GM18511 (cell line): ENCODE measurements around the gene FHDC1.

Experiments
- ATAC-seq: cut with Tn5 transposase; IDR thresholded peaks from one replicate; pipeline ENCODE4 v1.9.1; 2021; ENCODE audit warnings: mild to moderate bottlenecking, moderate library complexity; ENCODE audit not compliant: unreplicated experiment

FHDC1 gene

DNA sequence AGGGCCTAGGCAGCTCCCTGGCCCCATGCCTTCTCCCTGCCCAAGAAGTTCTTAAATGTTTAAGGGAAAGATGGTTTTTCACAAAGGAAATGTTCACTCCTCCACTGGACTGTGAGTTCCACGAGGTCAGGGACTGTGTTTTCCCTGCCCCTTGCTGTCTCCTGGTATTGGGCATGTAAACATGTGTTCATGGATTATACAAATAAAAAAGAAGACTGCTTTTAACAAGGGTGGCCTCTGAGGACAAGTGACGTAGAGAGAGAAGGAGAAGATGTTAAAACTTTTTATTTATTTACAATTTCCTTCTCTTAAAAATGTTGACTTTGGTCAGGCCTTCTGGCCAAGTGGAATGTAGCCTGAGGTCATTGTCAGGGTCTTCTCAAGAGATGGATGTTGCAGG, 66.0 kb downstream of the FHDC1 start:
- no peak for ATAC-seq

DNA sequence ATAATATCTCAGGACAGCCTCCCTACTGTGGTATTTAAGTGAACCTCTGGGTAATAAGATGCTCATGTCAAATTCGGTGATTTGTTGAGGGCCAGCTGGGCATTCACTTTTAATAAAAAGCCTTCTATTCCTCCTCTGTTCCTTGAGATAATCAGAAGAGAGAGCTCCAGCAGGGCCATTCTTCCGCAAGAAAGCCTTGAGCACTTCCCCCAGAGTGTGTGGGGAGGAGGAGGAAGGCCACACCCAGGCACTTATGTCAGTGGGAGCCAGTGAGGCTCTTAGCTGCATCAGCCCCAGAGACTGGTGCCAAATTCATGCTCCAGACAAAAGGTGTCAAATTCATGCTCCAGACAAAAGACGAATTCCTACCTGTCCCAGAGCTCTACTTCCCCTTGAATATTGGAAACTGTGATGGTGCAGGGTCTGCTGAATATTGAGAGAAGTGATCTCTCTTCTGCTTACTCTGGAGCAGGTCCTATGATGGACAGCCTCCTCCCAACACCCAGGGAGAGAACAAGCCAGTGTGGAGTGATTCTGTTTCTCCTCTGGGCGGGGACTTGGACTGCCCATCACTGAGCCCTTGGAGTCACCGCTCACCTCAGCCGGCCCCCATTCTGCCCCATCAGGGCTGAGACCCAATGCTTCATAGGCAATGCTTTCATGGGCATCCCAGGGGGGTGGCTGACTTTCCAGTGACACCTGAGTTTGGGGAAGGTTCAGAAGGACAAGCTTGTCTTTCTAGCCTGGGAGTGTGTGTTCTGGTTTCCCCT, 68.1 kb downstream of the FHDC1 start:
- ATAC-seq = no peak

DNA sequence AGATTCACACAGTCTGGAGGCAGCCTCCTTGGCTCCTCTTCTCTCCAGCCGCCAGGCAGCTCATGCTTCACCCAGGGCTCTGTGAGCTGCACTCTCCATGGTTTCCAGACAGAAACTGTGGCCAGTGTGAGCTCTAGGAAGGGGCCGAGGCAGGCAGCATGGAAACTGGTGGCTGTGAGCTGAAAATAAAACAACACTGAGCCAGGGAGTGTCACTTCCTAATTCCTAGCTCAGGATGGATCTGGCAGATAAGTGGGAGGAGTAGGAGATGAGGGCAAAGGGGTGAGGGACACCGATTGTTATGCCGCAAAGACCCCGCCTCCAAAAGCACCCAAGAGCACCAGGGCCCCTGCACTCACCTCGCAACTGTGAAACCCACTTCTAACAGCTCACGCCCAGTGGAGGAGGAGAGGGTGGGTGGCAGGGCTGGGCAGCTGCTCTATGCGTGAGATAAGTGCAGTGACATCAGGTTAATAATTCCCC, 69.8 kb downstream of the FHDC1 start:
- no peak for ATAC-seq

DNA sequence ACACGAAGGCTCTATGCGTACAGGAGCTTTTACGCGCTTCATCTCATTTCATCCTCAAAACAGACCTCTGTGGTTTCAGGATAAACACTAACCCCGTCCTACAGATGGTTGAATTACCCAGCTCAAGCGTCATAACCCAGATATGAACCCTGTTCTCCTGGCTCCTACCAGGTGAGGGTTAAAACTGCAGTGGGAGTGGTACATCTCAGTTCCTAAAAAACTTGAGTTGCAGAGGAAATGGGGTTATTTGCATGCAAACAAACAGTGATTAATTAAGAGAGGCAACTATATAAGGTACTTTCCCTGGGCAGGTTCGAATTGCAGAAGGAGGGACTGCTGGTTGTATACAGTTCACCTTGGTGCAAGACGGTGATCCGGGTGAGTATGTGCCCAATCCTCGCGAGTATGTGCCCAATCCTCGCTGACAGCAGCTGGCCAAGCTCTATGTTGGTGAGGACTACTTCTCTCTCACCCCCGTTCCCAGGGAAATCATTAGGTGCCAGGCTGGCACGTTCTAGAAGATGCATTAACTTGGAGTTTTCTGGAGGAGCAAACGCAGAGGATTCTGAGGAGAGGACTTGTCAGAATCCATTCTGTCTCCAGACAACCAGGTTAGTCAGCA, 72.6 kb downstream of the FHDC1 start:
- ATAC-seq = peak; percentile 65

DNA sequence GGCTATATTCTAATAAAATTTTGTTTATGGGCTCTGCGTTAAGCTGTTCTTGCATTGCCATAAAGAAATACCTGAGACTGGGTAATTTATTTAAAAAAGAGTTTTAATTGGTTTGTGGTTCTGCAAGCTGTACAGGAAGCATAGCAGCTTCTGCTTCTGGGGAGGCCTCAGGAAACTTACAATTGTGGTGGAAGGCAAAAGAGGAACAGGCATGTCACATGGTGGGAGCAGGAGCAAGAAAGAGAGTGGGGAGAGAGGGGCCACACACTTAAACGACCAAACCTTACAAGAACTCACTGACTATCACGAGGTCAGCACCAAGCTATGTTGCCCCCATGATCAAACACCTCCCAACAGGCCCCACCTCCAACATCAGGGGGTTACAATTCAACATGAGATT, 74.0 kb downstream of the FHDC1 start:
- ATAC-seq = no peak

DNA sequence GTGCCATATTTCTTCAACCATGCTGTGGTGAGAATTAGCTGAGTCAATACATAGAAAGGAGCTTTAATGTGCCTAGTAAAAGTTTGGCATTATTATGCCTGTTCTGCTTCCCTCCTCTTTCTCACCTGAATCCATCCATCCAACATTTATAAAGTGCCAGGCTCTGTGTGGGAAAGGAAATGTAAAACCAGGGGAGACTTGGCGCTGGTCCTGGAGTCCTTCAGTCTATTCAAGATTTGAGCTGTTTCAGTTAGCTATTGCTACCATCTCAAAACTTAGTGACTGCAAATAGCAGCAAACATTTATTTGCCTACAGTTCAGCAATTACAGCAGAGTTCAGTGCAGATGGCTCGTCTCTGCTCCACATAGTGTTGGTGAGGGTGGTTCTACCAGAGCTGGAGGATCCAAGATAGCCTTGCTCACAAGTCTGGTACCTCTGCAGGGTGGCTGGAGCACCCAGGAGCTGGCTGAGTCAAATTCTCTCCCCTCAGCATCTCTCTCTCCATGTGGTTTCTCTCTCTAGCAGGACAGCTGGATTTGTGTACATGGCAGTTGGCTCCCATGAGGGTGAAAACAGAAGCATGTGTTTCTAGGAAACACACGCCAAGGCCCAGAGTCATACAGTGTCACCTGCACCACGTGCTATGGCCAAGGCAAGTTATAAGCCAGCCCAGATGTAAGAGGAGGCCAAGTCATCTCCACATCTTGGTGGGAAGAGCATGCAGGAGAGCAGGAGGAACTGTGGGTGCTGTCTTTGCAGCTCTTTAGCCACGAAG, 77.3 kb downstream of the FHDC1 start:
- no peak for ATAC-seq

DNA sequence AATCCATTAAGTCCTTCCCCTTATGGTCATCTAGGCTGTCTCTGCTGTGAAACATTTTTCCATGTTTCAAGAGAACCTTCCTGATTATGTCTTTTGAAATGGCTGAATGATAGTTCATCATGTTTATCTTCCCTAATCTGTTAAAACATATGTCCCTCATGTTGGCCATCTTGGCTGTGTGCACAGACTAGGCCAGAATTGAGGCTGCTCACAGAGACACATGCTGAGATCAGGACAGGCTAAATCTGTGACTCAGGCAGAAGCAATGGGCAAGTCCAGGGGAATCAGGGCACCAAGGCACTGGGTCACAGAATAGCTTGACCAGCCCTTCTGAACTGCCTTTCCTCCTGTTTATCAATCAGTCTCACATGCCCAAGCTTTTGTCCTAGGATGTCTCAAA, 78.3 kb downstream of the FHDC1 start:
- no peak for ATAC-seq

DNA sequence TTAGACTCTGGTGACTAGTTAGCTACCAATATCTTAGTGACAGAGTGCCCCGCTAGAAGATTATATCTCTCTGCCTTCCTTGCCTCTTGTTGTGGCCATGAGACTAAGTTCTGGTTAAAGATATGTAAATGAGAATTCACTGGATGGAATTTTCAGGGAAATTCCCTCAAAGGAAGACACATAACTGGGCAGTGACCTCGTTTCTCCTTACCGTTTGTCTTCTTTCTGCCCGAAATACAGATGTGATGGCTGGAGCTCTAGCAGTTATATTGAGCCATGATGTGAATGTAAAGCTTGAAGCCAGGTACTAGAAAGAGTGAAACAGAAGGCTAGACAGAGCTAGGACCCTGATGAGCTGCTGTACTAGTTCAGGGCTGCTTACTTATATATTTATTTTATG, 80.5 kb downstream of the FHDC1 start:
- ATAC-seq = no peak

DNA sequence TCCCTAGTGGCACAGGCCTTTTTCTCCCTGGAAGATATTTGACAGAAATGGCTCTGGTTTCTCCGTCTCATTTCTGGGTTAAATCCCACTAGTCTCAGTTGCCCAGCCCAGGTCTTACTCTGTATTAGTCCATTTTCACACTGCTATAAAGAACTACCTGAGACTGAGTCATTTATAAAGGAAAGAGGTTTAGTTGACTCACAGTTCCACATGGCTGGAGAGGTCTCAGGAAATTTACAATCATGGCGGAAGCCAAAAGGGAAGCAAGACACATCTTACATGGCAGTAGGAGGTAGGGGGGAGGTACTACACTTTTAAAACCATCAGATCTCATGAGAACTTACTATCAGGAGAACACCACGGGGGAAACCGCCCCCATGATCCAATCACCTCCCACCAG, 81.9 kb downstream of the FHDC1 start:
- ATAC-seq = no peak

DNA sequence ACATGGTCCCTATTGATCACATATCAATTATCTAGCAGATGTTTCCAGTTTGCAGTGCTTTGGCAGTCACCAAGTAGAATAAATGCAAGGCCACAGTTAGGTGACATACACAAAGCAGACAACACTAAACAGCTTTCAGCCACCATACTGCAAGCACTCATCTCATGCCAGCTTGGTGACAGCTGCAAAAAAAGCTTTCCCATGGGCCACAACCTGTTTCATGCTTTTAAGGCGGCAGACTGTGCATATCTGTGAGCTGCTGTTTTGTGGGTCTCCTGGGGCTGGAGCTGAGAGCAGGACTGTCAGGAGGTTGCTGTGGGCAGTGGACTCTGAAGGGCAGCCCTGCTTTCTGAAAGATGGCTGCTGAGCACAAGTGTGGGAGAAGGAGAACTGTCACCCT, 82.6 kb downstream of the FHDC1 start:
- ATAC-seq = no peak

DNA sequence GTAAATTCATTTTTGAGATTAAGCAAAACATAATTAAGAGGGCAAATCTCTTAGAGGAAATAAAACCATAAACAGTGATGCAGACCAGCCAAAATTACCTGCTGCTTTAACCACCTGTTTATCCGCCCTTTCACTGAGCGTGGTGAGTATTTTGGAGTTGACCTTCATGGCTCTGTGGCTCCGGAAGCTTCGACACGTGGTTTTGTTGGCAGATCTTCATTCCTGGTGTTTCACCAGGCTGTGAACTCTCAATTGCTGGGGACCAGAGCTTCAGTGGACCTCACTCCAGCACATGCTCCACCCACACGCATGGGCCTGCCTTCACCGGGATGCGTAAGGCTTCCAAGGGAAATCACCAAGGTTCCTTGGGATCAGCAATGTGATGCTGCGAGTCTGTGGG, 83.8 kb downstream of the FHDC1 start:
- no peak for ATAC-seq

DNA sequence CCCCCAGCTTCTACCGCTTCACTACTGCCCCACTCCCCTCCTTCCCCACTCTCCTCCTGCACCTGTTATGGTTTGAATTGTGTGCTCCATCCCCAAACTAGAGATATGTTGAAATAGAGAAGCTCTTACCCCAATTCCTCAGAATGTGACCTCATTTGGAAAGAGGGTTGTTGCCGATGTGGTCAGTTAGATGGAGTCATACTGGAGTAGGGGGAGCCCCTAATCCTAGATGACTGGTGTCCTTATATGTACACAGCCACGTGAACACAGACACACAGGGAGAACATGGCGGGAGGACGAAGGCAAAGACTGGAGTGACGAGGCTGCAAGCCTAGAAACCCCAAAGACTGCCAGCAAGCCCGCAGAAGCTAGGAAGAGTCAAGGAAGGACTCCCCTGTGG, 84.3 kb downstream of the FHDC1 start:
- ATAC-seq = no peak

DNA sequence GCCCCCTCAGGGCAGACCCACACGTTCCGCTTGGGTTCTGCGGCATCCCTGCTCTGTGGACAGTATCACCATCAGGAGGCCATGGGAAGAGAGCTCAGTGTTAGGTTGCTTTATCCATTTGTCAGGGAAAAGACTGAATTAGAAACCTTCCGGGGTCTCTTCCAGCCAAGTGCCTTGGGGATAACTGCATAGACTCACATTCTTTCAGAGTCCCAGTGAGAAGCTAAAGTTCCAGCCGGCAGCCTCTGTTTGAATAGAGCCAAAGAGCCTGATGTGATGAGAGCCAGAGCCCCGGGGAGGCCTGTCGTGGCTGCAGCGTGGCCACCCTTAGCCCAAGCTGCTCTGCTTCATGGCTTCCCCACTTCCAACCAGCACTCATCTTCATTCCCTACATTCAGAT, 85.2 kb downstream of the FHDC1 start:
- ATAC-seq = no peak

DNA sequence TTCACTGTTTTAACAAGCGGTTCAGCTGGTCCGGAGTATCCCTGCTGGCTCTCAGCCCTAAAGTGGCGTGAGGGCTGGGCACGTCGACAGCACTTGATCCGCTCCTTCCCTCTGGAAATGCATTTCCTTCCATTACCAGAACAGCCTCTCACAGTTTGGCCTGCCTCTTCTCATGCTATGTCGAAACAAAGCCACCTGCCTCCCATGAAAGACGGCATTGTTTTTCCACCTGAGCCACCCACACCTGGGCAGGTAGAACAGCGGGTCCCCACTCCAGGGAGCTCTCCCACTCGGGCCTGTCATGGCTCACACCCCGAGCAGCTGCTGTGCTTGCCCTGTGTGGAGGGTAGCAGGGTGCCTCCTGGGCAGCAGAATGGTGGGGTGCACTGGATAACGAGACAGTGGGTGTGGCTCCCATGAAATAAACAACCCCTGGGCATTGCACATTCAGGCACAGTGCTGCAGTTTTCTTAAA, 86.2 kb downstream of the FHDC1 start:
- no peak for ATAC-seq

DNA sequence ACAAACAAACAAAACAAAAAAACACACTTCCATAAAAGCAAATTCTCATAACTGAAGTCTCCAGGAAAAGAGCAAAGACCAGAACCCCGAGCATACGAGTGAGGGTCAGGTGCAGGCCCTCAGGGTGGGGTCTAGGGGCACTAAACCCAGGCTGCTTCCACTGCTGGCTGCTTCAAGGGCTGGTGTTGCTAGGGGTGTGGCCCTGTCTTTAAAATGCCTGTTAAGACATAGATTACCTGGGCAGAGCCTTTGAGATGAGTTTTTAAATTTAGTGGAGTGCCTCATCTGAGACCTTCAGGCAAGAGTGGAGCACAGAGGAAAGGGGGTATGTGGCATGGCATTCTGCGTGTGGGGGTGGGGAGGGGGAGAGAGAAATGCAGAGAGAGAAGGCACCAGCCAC, 87.0 kb downstream of the FHDC1 start:
- no peak for ATAC-seq

DNA sequence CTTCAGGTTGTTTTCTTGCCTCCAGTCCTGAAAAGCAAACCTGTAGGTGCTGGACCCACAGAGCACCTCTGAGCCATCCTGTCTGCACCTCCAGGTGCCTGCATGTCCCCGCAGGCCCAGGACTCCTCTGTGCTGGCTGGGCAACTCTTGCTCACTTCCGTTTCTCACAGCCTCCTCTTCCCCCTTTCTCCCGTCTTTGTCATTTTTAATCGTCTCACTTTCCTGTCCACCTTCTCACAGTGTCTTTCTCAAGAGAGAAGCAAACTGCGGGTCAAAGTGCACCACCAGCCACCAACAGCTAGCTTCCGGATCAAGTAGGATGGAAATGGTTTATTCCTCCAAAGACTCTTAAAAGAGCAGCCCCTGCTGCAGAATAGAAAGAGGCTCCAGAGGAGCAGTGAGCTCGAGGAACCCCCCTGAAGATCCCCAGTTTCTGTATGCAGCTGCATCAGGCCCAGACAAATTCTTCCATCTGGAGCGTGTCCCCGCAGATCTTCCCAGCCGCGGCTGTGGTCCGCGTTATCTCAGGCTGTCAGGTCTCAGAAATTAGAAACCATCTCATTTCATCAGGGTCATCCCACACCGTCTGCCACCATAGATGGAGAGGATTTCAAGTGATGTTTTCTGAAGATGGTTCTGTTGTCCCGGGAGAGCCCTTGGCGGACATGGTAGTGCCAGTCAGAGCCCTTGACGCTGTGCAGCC, 87.7 kb downstream of the FHDC1 start:
- ATAC-seq = no peak

DNA sequence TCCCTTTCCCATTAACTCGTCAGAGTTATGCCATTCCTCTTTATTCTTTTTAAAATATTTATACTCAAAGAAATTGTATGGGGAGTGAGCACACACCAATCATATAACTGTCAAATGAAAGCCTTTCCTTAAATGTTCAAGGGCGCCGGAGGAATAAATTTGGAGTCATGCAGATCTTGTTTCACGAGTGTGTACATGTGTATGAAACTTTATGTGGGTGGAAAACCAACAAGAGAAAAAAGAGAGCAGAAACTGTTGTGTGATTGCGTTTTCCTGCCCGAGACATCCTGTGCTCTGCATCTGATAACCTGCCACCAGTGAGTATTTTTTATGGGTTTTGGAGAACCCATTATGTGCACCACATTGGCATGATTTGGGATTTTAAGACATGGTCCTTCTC, 88.3 kb downstream of the FHDC1 start:
- no peak for ATAC-seq

DNA sequence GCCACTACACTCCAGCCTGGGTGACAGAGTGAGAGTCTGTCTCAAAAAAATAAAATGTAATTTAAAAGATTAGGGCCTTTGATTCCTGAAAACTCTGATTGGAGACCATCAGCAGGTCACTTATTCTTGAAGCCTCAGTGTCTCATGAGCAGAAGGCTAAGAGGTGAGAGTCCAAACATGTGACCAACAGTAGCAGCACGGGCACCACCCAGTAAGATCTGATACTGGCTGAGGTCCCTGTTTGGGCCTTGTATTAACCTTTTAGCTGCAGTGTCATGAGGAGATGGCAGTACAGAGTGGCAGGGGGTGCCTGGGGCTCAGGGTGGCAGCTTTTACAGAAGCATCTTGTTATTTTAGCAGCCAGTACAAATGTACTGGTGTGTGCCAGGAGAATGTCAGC, 89.3 kb downstream of the FHDC1 start:
- ATAC-seq = no peak

DNA sequence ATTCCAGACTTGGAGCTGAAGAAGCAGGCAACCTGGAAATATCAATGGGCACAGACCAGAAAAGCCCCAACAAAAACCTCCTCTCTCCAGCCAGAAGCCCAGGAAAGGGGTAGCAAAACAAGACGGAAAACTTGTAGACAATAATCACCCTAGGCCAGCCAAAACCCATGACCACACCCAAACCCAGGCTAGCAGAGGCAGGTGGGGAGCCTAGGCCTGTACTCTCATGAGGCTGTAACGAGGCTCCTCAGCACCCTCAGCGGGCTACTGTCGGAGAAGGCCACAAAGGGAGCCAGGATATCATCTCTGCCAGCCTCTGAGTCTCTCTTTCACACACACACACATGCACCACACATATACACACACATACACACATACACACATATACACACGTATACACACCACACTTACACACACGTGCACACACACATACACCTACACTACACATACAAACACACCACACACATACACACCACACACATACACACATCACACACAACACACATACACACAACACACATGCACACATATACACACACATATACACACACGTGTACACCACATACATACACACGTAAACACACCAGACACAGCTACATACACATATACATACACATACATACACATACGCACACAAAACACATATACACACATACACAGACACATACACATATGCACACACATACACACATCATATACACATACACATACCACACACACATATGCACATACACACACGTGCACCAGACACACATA, 90.6 kb downstream of the FHDC1 start:
- no peak for ATAC-seq

DNA sequence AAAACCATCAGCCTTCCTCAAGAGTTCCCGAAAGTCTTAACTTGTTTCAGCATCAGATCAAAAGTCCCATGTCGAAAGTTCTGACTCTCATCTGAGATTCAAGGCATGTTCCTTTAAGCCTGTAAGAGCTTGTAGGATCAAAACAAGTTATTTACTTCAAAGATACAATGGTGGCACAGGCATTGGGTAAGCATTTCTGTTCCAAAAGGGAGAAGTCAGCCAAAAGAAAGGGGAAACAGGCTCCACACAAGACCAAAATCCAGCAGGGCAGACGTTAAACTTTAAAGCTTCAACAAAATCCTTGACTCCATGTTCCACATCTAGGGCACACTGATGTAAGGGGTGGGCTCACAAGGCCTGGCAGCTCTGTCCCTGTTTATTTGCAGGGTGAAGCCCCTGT, 91.7 kb downstream of the FHDC1 start:
- no peak for ATAC-seq
